ENCODE data around the gene ANGPTL7.

DNA sequence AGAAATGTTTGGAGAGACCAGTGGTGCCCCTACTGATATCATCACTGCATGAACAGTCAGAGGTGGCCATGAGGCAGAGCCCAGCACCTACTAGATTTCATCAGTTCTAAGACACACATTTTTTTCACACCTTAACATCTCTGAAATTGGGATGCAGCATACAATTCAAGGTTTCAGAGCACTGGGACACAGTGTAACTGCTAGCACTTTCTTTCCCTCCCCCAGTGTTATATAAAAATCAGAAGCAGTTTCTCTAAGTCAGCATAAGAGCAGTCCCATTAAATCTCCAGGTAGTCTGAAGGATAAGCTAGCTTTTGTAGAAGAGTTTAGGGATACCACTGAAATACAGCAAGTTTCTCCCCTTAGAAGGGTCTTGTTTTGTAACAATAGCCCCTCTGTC, 10.0 kb upstream of the ANGPTL7 start:
- TF ChIP-seq, protein P1, sequence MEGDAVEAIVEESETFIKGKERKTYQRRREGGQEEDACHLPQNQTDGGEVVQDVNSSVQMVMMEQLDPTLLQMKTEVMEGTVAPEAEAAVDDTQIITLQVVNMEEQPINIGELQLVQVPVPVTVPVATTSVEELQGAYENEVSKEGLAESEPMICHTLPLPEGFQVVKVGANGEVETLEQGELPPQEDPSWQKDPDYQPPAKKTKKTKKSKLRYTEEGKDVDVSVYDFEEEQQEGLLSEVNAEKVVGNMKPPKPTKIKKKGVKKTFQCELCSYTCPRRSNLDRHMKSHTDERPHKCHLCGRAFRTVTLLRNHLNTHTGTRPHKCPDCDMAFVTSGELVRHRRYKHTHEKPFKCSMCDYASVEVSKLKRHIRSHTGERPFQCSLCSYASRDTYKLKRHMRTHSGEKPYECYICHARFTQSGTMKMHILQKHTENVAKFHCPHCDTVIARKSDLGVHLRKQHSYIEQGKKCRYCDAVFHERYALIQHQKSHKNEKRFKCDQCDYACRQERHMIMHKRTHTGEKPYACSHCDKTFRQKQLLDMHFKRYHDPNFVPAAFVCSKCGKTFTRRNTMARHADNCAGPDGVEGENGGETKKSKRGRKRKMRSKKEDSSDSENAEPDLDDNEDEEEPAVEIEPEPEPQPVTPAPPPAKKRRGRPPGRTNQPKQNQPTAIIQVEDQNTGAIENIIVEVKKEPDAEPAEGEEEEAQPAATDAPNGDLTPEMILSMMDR (IDR thresholded peaks at IDR 0.05), result no peak
- no peak for TF ChIP-seq POLR2AphosphoS5 (IDR thresholded peaks at IDR 0.05)

Measured in breast epithelium (tissue), 3 donors.